Measurements from ENCODE around the gene NINJ1. TPM values are rescaled to one million over a fixed set of nuclear protein-coding genes. Genes with fewer than 3 reads are reported as not detected.
"Not testable (repeated sequence)": the region's sequence is repeated elsewhere in the genome, so short reads cannot be mapped to it uniquely, and the experiment has no call there.

NINJ1 gene
- total RNA-seq, 1 experiment from 2014 or later: 69.1 TPM

- no peak for DNase-seq (ENCODE audit: extremely low read depth, low read depth)
These were observed 25.6 kb downstream of the NINJ1 start for GRCh38 chr9:93108291-93109041.

GRCh38 chr9:93107825-93108161 lies 26.3 kb downstream of the NINJ1 start:
- DNase-seq (ENCODE audit: extremely low read depth, low read depth): no peak

- no peak for DNase-seq (ENCODE audit: extremely low read depth, low read depth)
These were observed 26.8 kb downstream of the NINJ1 start for GRCh38 chr9:93107151-93107824.

- DNase-seq (ENCODE audit: extremely low read depth, low read depth): no peak
These were observed 28.4 kb downstream of the NINJ1 start for GRCh38 chr9:93105620-93106019.

DNA sequence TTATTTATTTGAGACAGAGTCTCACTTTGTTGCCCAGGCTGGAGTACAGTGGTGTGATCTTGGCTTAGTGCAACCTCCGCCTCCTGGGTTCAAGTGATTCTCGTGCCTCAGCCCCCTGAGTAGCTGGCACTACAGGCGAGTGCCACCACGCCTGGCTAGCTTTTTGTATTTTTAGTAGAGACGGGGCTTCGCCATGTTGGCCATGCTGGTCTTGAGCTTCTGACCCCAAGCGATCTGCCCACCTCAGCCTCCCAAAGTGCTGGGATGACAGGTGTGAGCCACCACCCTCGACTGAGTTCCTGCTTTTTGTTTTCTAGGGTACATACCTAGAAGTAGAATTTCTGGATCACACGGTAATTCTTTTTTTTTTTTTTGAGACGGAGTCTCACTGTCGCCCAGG lies 33.0 kb downstream of the NINJ1 start:
- DNase-seq (ENCODE audit: extremely low read depth, low read depth): not testable (repeated sequence)

GRCh38 chr9:93100276-93100636 lies 33.8 kb downstream of the NINJ1 start:
- no peak for DNase-seq (ENCODE audit: extremely low read depth, low read depth)

DNA sequence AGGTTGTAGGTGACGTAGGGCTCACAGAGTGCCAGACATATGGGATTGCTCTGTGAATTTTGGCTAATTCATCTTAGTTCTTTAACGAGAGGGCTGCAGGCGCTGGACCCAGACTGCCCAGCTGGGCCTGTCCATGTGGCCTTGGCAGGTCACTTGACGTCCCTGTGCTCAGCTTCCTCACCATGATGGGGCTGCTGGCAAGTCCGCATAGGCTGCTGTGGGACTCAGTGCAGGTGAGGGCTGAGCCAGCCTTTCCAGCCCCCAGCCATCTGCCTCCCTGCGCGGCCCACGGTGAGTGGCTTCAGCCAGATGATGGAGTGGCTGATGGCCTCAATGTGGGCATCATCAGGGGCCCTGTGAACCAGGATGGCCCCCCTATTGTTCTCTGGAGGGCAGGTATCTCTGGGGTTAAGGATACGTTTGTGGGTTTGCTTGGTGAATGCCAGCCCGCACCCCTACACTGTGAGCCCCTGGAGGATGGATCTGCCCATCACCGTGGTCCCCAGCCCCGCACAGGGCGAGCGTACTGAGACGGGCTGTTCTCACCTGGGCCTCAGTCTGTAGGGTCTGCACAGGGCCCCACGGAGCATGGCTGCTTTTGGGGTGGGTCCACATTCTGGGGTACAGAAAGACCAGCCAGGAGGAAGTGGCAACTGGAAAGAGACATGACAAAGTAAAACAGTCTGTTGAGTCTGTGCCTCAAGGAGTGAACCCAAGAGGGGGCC lies 34.3 kb downstream of the NINJ1 start:
- DNase-seq (ENCODE audit: extremely low read depth, low read depth): no peak

DNA sequence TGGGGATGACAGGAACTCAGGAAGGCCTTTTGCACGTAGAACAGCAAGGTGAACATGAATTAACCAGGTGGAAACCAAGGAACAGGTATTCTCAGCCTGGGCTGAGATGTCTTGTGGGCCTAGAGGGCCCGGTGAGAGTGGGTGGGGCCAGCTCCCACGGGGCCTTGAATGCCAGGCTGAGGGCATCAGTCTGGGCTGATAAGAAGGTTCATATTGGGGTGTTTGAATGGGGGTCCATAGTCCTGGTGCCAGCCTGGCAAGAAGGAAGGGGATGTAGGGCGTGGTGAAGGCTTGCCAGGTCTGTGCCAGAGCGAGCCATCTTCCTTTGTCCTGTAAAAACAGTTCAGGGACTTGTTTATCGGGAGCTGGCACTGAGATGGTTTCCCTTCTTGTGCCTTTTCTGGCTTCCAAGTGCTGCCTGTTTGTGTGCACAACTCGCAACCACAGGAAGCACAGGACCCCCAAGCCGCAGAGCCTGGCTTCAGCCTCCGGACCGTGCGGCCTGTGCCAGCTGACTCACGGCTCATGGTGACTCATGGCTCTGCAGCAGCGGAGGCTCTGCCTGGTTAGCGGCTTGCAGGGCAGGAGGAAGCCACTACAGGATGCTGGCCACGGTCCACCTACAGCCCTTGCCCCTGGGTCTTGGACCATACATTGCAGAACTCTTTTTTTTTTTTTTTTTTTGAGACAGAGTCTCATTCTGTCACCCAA lies 35.7 kb downstream of the NINJ1 start:
- DNase-seq (ENCODE audit: extremely low read depth, low read depth): peak; percentile 78

DNA sequence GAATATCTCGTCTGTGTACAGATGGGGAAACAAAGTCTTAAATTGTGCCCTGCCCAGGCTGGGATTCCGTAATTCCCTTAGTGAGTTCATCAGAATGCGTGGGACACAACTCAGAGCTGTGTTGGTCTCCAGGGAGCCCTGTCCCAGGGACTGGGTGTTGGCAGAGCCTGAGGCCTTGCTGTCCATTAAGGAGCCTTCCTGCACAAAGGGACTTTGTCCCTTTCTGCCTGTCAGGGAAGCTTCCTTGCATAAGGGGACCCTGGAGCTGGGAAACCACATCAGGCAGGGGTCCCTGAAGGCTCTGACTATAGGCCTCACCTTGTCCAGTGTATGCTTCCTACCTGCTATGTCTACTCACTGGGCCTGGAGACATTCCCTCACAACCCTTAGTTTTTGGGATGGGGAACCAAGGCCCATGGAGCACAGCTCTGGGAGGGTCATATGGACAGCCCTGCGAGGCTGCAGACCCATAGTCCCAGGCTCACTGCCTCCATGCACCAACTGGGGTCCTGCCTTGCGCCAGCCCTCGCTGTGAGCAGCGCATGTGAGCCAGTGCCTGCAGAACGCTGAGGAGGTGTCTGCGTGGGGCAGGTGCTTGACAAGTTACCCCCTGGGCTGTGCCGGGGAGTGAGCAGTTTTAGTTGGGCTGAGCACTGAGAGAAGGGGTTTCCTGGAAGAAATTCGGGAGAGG lies 36.4 kb downstream of the NINJ1 start:
- DNase-seq (ENCODE audit: extremely low read depth, low read depth): no peak

- DNase-seq (ENCODE audit: extremely low read depth, low read depth): no peak
These were observed 37.2 kb downstream of the NINJ1 start for GRCh38 chr9:93096811-93097382.

DNA sequence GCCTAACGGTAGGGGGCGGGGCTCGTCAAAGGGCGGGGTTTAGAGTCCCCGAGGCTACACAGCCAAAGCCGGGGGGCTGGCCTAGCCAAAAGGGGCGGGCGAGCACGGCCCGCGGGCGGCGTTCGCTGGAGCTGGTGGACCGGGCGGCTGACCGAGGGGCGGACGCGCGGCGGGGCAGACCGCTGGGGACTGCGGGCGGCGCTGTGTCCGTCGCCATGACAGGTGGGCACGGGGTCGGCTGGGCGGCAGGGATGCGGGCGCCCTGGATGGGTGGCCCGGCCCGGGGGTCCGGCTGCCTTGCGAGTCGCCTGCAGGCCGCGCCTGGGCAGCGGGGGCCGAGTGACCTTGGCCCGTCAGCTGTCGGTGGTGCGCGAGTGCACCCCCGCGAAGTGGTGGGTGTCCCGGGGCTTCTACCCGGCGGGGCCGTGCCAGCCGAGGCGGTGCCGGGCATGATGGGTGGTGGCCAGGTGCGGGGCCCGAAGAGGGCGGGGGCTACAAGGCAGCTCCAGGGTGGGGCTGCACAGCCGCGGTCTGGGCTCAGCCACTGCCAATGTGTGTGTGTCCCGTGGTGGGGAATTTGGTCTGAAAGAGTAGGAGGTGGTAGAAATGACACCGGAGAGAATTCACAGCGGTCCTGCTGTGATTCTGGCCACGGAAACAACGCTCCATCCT lies 37.8 kb downstream of the NINJ1 start, which contains the start of gene CARD19:
Gene CARD19 (plus strand): TSS at position 87 of the 672 bp plus-strand sequence. CDS start 129 bp downstream, at position 216.
- no peak for DNase-seq (ENCODE audit: extremely low read depth, low read depth)

GRCh38 chr9:93095205-93096130 lies 38.6 kb downstream of the NINJ1 start:
- DNase-seq (ENCODE audit: extremely low read depth, low read depth): peak; percentile 99

DNA sequence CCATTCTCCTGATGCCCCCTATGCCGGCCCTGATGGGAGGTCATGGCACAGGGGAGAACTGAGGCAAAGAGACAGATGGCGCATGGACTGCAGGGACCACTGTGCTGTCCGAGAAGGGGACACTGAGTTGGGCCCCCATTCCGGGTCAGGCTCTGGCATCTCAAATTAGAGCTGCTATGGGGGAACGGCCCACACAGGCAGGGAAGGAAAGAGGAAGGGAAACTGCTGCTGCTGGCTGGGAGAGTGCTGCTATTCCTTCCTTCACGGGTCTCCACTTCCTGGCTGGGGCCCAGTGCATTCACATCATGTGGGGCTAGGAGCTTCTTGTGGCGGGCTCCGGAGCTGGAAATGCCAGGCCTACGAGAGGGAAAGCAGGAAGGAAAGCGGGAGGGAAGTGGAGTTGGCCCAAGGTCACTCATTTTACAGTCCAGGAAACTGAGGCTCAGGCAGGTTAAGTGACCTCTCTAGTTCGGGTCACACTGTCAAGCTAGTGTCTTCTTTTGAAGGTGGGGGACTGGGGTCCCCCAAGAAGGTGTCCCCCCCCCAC lies 39.3 kb downstream of the NINJ1 start:
- DNase-seq (ENCODE audit: extremely low read depth, low read depth): no peak

- no peak for DNase-seq (ENCODE audit: extremely low read depth, low read depth)
These were observed 40.0 kb downstream of the NINJ1 start for GRCh38 chr9:93093877-93094657.

DNA sequence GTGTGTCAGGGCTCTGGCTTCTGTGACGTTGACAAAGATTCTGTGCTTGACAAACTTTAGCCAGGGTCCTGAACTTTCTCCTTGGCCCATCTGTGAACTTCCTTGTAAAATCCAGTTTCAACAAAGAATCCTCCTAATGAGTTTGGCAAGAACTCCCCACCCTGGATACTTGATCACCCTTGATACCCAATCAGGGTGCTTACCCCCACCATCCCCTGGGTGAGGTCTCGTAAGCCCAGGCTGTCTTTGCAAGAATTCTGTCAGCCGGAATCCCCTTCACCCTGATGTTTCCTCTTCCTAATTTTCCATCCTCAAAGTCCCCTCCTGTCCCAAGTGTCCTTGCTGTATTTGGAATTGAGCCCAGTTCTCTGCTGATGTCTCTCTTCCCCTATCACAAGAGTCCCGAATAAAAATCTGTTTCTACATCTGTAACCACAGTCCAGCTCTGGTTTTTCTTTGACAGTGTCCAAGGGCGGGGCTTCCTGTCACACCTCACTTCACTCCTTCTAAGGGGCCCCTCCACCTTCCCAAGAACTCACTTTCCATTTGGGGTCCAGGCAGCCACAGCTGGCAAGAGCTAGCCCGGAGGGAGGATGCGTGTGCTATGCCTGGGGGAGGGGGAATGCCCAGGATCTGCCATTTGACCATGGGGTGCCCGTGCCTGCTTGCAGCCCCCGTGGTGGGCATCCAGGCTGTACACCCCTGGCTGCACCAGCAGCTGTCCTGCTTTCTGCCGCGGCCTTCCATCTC lies 40.7 kb downstream of the NINJ1 start:
- no peak for DNase-seq (ENCODE audit: extremely low read depth, low read depth)

DNA sequence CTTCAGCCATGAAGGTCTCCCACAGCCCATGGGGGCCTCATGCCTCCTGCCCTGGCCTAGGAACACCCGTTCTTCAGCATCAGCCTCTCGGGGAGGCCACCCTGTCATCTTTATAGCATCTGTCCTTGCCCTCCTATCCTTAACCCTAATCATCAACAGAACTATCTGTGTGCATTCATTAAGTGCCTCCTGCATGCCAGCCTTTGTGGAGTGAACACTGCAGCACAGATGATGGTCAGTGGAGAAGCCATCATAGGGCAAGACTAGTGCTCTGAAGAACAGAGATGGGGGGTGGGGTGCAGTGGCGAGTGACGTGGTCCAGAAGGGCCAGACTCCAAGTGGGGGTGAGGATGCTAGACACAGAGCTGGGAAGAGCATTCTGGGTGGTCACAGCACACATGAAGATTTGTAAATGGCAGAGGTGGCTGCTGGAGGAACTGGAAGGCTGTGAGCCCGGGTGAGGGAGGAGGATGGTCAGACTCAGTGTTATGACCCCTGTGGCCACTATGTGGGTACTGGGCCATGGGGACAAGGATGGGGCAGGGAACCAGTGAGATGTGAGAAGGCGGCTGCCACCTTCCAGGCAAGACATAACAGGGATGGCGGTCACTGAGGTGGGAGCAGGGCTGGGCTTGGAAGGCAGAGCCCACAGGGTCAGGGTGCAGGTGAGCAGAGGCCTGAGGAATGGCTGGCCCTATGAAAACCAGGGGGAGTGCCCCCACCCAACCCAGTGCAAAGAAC lies 41.6 kb downstream of the NINJ1 start:
- DNase-seq (ENCODE audit: extremely low read depth, low read depth): no peak

All from NCI-H460 (cell line).